ENCODE results near the gene ANO1. TPM values are rescaled to one million over a fixed set of nuclear protein-coding genes. Genes with fewer than 3 reads are reported as not detected.
A peak's percentile ranks its signal among the peaks of the same experiment; 100 is the strongest.

The ANO1 gene
- total RNA-seq, 1 experiment from 2014 or later: 17.8 TPM

- H3K27ac Mint-ChIP-seq (ENCODE audit: unreplicated experiment): no peak overlapping the region
- no peaks in the 10 kb centered on the region for H3K27me3 Mint-ChIP-seq (ENCODE audit: unreplicated experiment)
- no peak overlapping the region for H3K4me3 Mint-ChIP-seq (ENCODE audit: low read depth, unreplicated experiment)
- BruUV-seq (replicated peaks): no TSS peak
- H3K36me3 Mint-ChIP-seq (ENCODE audit: insufficient read depth, unreplicated experiment): no peaks in the 10 kb centered on the region
- TF ChIP-seq CTCF (IDR thresholded peaks at IDR 0.05; ENCODE audit: unreplicated experiment): peak; percentile 37
- H3K4me1 Mint-ChIP-seq (ENCODE audit: low read depth, unreplicated experiment): peaks cover 19% of the 10 kb centered on the region
- CTCF ChIA-PET: interaction anchor here (0.7 to 1.6 kb wide), 5 partner anchors 10 to 164 kb away, joined by 3 to 6 read pairs (median 3); no protein-coding TSS in a partner anchor
- peak; percentile 28 for DNase-seq
- no peaks in the 10 kb centered on the region for H3K9me3 Mint-ChIP-seq (ENCODE audit: low read depth, unreplicated experiment)
- intact Hi-C loops (cut with micrococcal nuclease; ENCODE audit: unreplicated experiment): loop anchor here (10.0 kb wide), 2 partner anchors 112 to 138 kb away; no protein-coding TSS in a partner anchor
These were observed 4.7 kb downstream of the ANO1 start for GRCh38 chr11:70082829-70083228.

GRCh38 chr11:70084046-70084984, 6.2 kb downstream of the ANO1 start:
- BruUV-seq (replicated peaks): no TSS peak
- CTCF ChIA-PET: no interaction called here
- H3K4me3 Mint-ChIP-seq (ENCODE audit: low read depth, unreplicated experiment): no peak overlapping the region
- no peaks in the 10 kb centered on the region for H3K27me3 Mint-ChIP-seq (ENCODE audit: unreplicated experiment)
- no peak for DNase-seq
- no peak for TF ChIP-seq CTCF (IDR thresholded peaks at IDR 0.05; ENCODE audit: unreplicated experiment)
- H3K9me3 Mint-ChIP-seq (ENCODE audit: low read depth, unreplicated experiment): no peaks in the 10 kb centered on the region
- intact Hi-C loops (cut with micrococcal nuclease; ENCODE audit: unreplicated experiment): loop anchor here (10.0 kb wide), 2 partner anchors 110 to 140 kb away; no protein-coding TSS in a partner anchor
- H3K36me3 Mint-ChIP-seq (ENCODE audit: insufficient read depth, unreplicated experiment): no peaks in the 10 kb centered on the region
- H3K27ac Mint-ChIP-seq (ENCODE audit: unreplicated experiment): no peak overlapping the region
- peaks cover 19% of the 10 kb centered on the region for H3K4me1 Mint-ChIP-seq (ENCODE audit: low read depth, unreplicated experiment)

GRCh38 chr11:70085815-70086769, 8.0 kb downstream of the ANO1 start:
- DNase-seq: no peak
- Mint-ChIP-seq H3K36me3 (ENCODE audit: insufficient read depth, unreplicated experiment) (no peaks in the 10 kb centered on the region), H3K27me3 (ENCODE audit: unreplicated experiment) (no peaks in the 10 kb centered on the region), H3K9me3 (ENCODE audit: low read depth, unreplicated experiment) (no peaks in the 10 kb centered on the region), H3K4me1 (ENCODE audit: low read depth, unreplicated experiment) (peaks cover under 1% of the 10 kb centered on the region), H3K4me3 (ENCODE audit: low read depth, unreplicated experiment) (no peak overlapping the region), H3K27ac (ENCODE audit: unreplicated experiment) (no peak overlapping the region)
- TF ChIP-seq CTCF (IDR thresholded peaks at IDR 0.05; ENCODE audit: unreplicated experiment): no peak
- no TSS peak for BruUV-seq (replicated peaks)
- CTCF ChIA-PET: no interaction called here
- intact Hi-C loops (cut with micrococcal nuclease; ENCODE audit: unreplicated experiment): loop anchor here (10.0 kb wide), 2 partner anchors 109 to 141 kb away; no protein-coding TSS in a partner anchor

GRCh38 chr11:70087446-70088167, 9.5 kb downstream of the ANO1 start:
- Mint-ChIP-seq H3K9me3 (ENCODE audit: low read depth, unreplicated experiment) (no peaks in the 10 kb centered on the region), H3K4me1 (ENCODE audit: low read depth, unreplicated experiment) (no peaks in the 10 kb centered on the region), H3K27ac (ENCODE audit: unreplicated experiment) (no peak overlapping the region), H3K4me3 (ENCODE audit: low read depth, unreplicated experiment) (no peak overlapping the region), H3K36me3 (ENCODE audit: insufficient read depth, unreplicated experiment) (no peaks in the 10 kb centered on the region), H3K27me3 (ENCODE audit: unreplicated experiment) (peaks cover 4% of the 10 kb centered on the region)
- CTCF ChIA-PET: no interaction called here
- intact Hi-C loops (cut with micrococcal nuclease; ENCODE audit: unreplicated experiment): loop anchor here (10.0 kb wide), 2 partner anchors 107 to 143 kb away; no protein-coding TSS in a partner anchor
- no peak for DNase-seq
- no peak for TF ChIP-seq CTCF (IDR thresholded peaks at IDR 0.05; ENCODE audit: unreplicated experiment)
- no TSS peak for BruUV-seq (replicated peaks)
